AG04450 (cell line): ENCODE measurements around the gene DOCK4. TPM values are rescaled to one million over a fixed set of nuclear protein-coding genes. Genes with fewer than 3 reads are reported as not detected.

Experiments
- CTCF ChIA-PET: fragments of 300-600, 350-600 bp; formaldehyde crosslinking; extraction: SDS; loops from one replicate; lab custom pipeline; 2022; ENCODE audit warnings: antibody characterized with exemption, inconsistent platforms; lab: Charles Lee
- POLR2A ChIA-PET: fragments of 350-600 bp; formaldehyde crosslinking; extraction: SDS; loops from one replicate; lab custom pipeline; 2021; ENCODE audit warnings: antibody characterized with exemption, inconsistent platforms; lab: Yijun Ruan, JAX
- DNase-seq: peaks from one replicate; pipeline ENCODE4 v3.0.0-alpha.2; 2011; ENCODE audit warnings: low read depth, low spot score
- H3K27ac ChIP-seq: one replicate; pipeline ENCODE4 v1.5.1; 2012; ENCODE audit warnings: low read depth, low read length, control low read depth
- H3K27me3 ChIP-seq: one replicate; pipeline ENCODE4 v1.6.0; 2012; ENCODE audit warnings: low read length; ENCODE audit not compliant: control insufficient read depth, insufficient read depth
- H3K4me3 ChIP-seq: 2 replicates; pipeline ENCODE4 v1.5.1; 2011; ENCODE audit warnings: mild to moderate bottlenecking, low read depth, low read length, control low read depth
- H3K9me3 ChIP-seq: 2 replicates; pipeline ENCODE4 v1.5.1; 2012; ENCODE audit warnings: low read length; ENCODE audit not compliant: control insufficient read depth, insufficient read depth
- polyA plus RNA-seq: library from polyadenylated mRNA; depleted of rRNA; stranded (reverse); fragments of >200 nt; gene quantifications from 2 replicates; pipeline ENCODE4 v1.2.3, GENCODE V29; 2011
- TF ChIP-seq, protein P1 (sequence below): IDR thresholded peaks from 2 replicates; pipeline ENCODE4 v1.5.1; 2011; ENCODE audit warnings: low read depth, low read length, control low read depth, inconsistent platforms

Gene DOCK4
- polyA plus RNA-seq, 1 experiment, result 12.6 TPM

GRCh38 chr7:112047421-112047820 is 158.8 kb downstream of the DOCK4 start:
- Histone ChIP-seq H3K4me3 (no peak overlapping the region), H3K27me3 (no peaks in the 10 kb centered on the region), H3K27ac (no peak overlapping the region), H3K9me3 (peaks cover 4% of the 10 kb centered on the region; the same call in 1 of the 2 replicates)
- TF ChIP-seq, protein P1, sequence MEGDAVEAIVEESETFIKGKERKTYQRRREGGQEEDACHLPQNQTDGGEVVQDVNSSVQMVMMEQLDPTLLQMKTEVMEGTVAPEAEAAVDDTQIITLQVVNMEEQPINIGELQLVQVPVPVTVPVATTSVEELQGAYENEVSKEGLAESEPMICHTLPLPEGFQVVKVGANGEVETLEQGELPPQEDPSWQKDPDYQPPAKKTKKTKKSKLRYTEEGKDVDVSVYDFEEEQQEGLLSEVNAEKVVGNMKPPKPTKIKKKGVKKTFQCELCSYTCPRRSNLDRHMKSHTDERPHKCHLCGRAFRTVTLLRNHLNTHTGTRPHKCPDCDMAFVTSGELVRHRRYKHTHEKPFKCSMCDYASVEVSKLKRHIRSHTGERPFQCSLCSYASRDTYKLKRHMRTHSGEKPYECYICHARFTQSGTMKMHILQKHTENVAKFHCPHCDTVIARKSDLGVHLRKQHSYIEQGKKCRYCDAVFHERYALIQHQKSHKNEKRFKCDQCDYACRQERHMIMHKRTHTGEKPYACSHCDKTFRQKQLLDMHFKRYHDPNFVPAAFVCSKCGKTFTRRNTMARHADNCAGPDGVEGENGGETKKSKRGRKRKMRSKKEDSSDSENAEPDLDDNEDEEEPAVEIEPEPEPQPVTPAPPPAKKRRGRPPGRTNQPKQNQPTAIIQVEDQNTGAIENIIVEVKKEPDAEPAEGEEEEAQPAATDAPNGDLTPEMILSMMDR, result no peak
- no peak for DNase-seq
- POLR2A ChIA-PET, result no interaction called here
- CTCF ChIA-PET, result no interaction called here

DNA sequence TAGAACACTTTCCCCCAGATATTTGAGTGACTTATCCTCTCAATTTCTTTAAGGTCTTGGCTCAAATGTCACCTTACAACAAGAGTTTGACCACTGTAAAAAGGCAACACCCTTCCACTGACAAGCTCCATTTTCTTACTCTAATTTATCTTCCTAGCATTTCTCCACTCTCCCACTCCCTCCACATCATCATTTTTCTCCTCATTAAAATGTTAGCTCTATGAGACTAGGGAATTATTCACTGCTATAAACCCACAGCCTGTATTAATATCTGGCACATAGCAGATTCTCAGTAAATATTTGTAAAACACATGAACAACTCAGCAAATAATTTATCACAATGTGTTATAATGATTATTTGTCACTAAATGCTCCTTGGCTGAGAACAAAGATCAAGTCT is 161.0 kb downstream of the DOCK4 start:
- ChIA-PET POLR2A (no interaction called here), CTCF (no interaction called here)
- H3K27ac ChIP-seq, result no peak overlapping the region
- TF ChIP-seq, protein P1, result no peak
- no peak for DNase-seq
- no peaks in the 10 kb centered on the region for H3K27me3 ChIP-seq
- peaks cover 4% of the 10 kb centered on the region; the same call in 1 of the 2 replicates for H3K9me3 ChIP-seq
- no peak overlapping the region for H3K4me3 ChIP-seq

DNA sequence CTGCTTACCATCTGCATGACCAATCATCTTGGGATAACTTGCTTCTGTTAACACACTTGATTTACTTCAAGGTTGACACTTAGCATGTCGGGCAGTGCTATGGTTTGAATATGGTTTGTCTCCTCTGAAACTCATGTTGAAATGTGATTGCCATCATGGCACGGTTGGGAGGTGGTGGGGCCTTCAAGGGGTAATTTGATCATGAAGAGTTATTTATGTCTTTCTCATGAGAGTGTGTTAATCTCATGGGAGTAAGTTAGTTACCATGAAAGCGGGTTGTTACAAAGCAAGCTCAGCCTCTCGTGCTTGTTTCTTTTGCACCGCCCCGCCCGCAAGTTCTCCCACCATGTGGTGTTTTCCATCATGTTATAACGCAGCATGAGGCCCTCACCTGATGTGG is 163.6 kb downstream of the DOCK4 start:
- no peak overlapping the region for H3K27ac ChIP-seq
- peaks cover 2% of the 10 kb centered on the region; the same call in 1 of the 2 replicates for H3K9me3 ChIP-seq
- POLR2A ChIA-PET, result no interaction called here
- TF ChIP-seq, protein P1, result no peak
- DNase-seq, result no peak
- no peaks in the 10 kb centered on the region for H3K27me3 ChIP-seq
- no peak overlapping the region for H3K4me3 ChIP-seq
- CTCF ChIA-PET, result no interaction called here

DNA sequence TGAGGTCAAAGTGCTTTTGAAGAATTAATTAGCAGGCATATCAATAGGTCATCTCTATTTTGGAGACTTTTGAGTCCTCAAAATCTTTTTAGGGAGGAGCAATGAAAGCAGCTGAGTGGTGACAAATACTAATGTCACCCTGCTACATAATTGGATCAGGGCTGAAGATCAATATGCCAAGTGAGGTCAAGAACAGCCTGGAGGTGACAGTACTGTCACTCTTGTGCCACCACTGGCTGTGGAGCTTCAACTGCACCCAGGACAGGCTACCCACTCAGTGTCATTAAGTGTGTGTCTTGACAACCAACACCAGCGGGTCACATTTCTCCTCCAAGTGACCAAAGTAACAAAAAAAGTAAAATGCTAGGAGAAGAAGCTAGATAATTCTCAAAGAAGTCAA is 167.8 kb downstream of the DOCK4 start:
- DNase-seq, result no peak
- Histone ChIP-seq H3K4me3 (no peak overlapping the region), H3K9me3 (no peaks in the 10 kb centered on the region), H3K27me3 (no peaks in the 10 kb centered on the region), H3K27ac (no peak overlapping the region)
- TF ChIP-seq, protein P1, result no peak
- ChIA-PET CTCF (no interaction called here), POLR2A (no interaction called here)

- Histone ChIP-seq H3K4me3 (no peak overlapping the region), H3K27me3 (no peaks in the 10 kb centered on the region), H3K9me3 (no peaks in the 10 kb centered on the region), H3K27ac (no peak overlapping the region)
- CTCF ChIA-PET, result no interaction called here
- TF ChIP-seq, protein P1, result no peak
- no peak for DNase-seq
- POLR2A ChIA-PET, result interaction anchor here (0.7 kb wide), 1 partner anchor 41 kb away, joined by 3 read pairs; no protein-coding TSS in a partner anchor
Measured at GRCh38 chr7:112036071-112036470, 170.1 kb downstream of the DOCK4 start.
